ENCODE results near the gene EIF4E1B. TPM values are rescaled to one million over a fixed set of nuclear protein-coding genes. Genes with fewer than 3 reads are reported as not detected.
"Not testable (repeated sequence)": the region's sequence is repeated elsewhere in the genome, so short reads cannot be mapped to it uniquely, and the experiment has no call there.

EIF4E1B gene
- total and polyA plus RNA-seq, 2 experiments from 2014 or later, result not detected

- H3F3A ChIP-seq (ENCODE audit: insufficient read depth), result no peaks in the 10 kb centered on the region
- H4K20me1 ChIP-seq (ENCODE audit: insufficient read depth), result no peaks in the 10 kb centered on the region
- H3K27me3 ChIP-seq (replicated peaks; ENCODE audit: insufficient read depth), result no peaks in the 10 kb centered on the region
- H3K4me2 ChIP-seq (ENCODE audit: unreplicated experiment), result no peak overlapping the region
- no peaks in the 10 kb centered on the region for H3K4me1 ChIP-seq (ENCODE audit: insufficient read depth)
- H3K9me2 ChIP-seq (ENCODE audit: insufficient read depth), result no peaks in the 10 kb centered on the region
- DNase-seq, result no peak
- 83% methylated on average over 21 to 23 of the region's 23 CpGs for WGBS, 2 experiments (ENCODE audit: low coverage in 1 of 2, low lambda C conversion rate in 2 of 2, missing lambda C conversion rate in 2 of 2)
- no peaks in the 10 kb centered on the region for H3K36me3 ChIP-seq (ENCODE audit: low read depth)
- in situ Hi-C loops (cut with MboI), result no loop called here
- H3K27ac ChIP-seq, result no peak overlapping the region
- H3K79me2 ChIP-seq (ENCODE audit: insufficient read depth), result no peaks in the 10 kb centered on the region
- H3K9me3 ChIP-seq (ENCODE audit: low read depth), result no peaks in the 10 kb centered on the region
- H2AFZ ChIP-seq, result no peak overlapping the region
- TF ChIP-seq EZH2 (IDR thresholded peaks at IDR 0.05; ENCODE audit: insufficient read depth, poor library complexity, severe bottlenecking), result no peak
- TF ChIP-seq EZH2phosphoT487 (IDR thresholded peaks at IDR 0.05; ENCODE audit: insufficient read depth, low read depth), result no peak
- no peak overlapping the region for H3K9ac ChIP-seq
- no peak overlapping the region for H3K4me3 ChIP-seq
These were observed 34.3 kb upstream of the EIF4E1B start for GRCh38 chr5:176596069-176596644.

GRCh38 chr5:176596689-176597416, 33.6 kb upstream of the EIF4E1B start:
- H2AFZ ChIP-seq, result no peak overlapping the region
- in situ Hi-C loops (cut with MboI), result no loop called here

GRCh38 chr5:176597417-176598389, 32.8 kb upstream of the EIF4E1B start:
- in situ Hi-C loops (cut with MboI), result no loop called here
- 76 to 82% methylated on average over 44 to 45 of the region's 47 CpGs for WGBS, 2 experiments (ENCODE audit: low coverage in 1 of 2, low lambda C conversion rate in 2 of 2, missing lambda C conversion rate in 2 of 2)
- H3K79me2 ChIP-seq (ENCODE audit: insufficient read depth), result no peaks in the 10 kb centered on the region

More at GRCh38 chr5:176596689-176597416, 33.6 kb upstream of the EIF4E1B start:
- H3F3A ChIP-seq (ENCODE audit: insufficient read depth), result no peaks in the 10 kb centered on the region
- WGBS, 2 experiments (ENCODE audit: low coverage in 1 of 2, low lambda C conversion rate in 2 of 2, missing lambda C conversion rate in 2 of 2), result 29 to 41% methylated on average over 56 to 87 of the region's 98 CpGs
- no peak overlapping the region for H3K9ac ChIP-seq
- no peaks in the 10 kb centered on the region for H3K9me2 ChIP-seq (ENCODE audit: insufficient read depth)
- no peaks in the 10 kb centered on the region for H3K9me3 ChIP-seq (ENCODE audit: low read depth)
- H3K79me2 ChIP-seq (ENCODE audit: insufficient read depth), result no peaks in the 10 kb centered on the region
- H4K20me1 ChIP-seq (ENCODE audit: insufficient read depth), result no peaks in the 10 kb centered on the region
- H3K27me3 ChIP-seq (replicated peaks; ENCODE audit: insufficient read depth), result no peaks in the 10 kb centered on the region
- H3K4me1 ChIP-seq (ENCODE audit: insufficient read depth), result no peaks in the 10 kb centered on the region
- no peaks in the 10 kb centered on the region for H3K36me3 ChIP-seq (ENCODE audit: low read depth)
- no peak for TF ChIP-seq EZH2phosphoT487 (IDR thresholded peaks at IDR 0.05; ENCODE audit: insufficient read depth, low read depth)
- TF ChIP-seq EZH2 (IDR thresholded peaks at IDR 0.05; ENCODE audit: insufficient read depth, poor library complexity, severe bottlenecking), result no peak
- no peak overlapping the region for H3K27ac ChIP-seq
- DNase-seq, result peak; percentile 51
- H3K4me3 ChIP-seq, result peak overlapping the region; percentile 40; the same call in 1 of the 2 replicates
- no peak overlapping the region for H3K4me2 ChIP-seq (ENCODE audit: unreplicated experiment)

GRCh38 chr5:176599749-176600430, 30.6 kb upstream of the EIF4E1B start:
- H3F3A ChIP-seq (ENCODE audit: insufficient read depth); H3K4me2 ChIP-seq (ENCODE audit: unreplicated experiment); H4K20me1 ChIP-seq (ENCODE audit: insufficient read depth); H3K9me3 ChIP-seq (ENCODE audit: low read depth); H3K9me2 ChIP-seq (ENCODE audit: insufficient read depth); H3K4me1 ChIP-seq (ENCODE audit: insufficient read depth); H2AFZ ChIP-seq; H3K4me3 ChIP-seq; H3K79me2 ChIP-seq (ENCODE audit: insufficient read depth); H3K36me3 ChIP-seq (ENCODE audit: low read depth); H3K27ac ChIP-seq; H3K27me3 ChIP-seq (replicated peaks; ENCODE audit: insufficient read depth); H3K9ac ChIP-seq; in situ Hi-C loops (cut with MboI): not testable (repeated sequence)
- 73 to 74% methylated on average over 19 of the region's 19 CpGs for WGBS, 2 experiments (ENCODE audit: low coverage in 1 of 2, low lambda C conversion rate in 2 of 2, missing lambda C conversion rate in 2 of 2)
- peak; percentile 21 for DNase-seq

More at GRCh38 chr5:176597417-176598389, 32.8 kb upstream of the EIF4E1B start:
- TF ChIP-seq EZH2phosphoT487 (IDR thresholded peaks at IDR 0.05; ENCODE audit: insufficient read depth, low read depth), result no peak
- no peak for TF ChIP-seq EZH2 (IDR thresholded peaks at IDR 0.05; ENCODE audit: insufficient read depth, poor library complexity, severe bottlenecking)
- Histone ChIP-seq H3K4me1 (ENCODE audit: insufficient read depth) (no peaks in the 10 kb centered on the region), H2AFZ (no peak overlapping the region), H3K9me2 (ENCODE audit: insufficient read depth) (no peaks in the 10 kb centered on the region), H4K20me1 (ENCODE audit: insufficient read depth) (no peaks in the 10 kb centered on the region), H3K36me3 (ENCODE audit: low read depth) (no peaks in the 10 kb centered on the region), H3K9ac (no peak overlapping the region), H3K27me3 (replicated peaks; ENCODE audit: insufficient read depth) (no peaks in the 10 kb centered on the region), H3K4me2 (ENCODE audit: unreplicated experiment) (no peak overlapping the region), H3K4me3 (no peak overlapping the region), H3F3A (ENCODE audit: insufficient read depth) (no peaks in the 10 kb centered on the region), H3K27ac (no peak overlapping the region), H3K9me3 (ENCODE audit: low read depth) (no peaks in the 10 kb centered on the region)
- no peak for DNase-seq

Measured in GM23248 (cell line).